ENCODE data around the gene MICU2.

GRCh38 chr13:21573920-21574712 is 29.9 kb downstream of the MICU2 start:
- no peak for TF ChIP-seq CTCF (IDR thresholded peaks at IDR 0.05)
- TF ChIP-seq POLR2A (IDR thresholded peaks at IDR 0.05): no peak
